HG03039 (cell line): Measurements from ENCODE around the gene WWOX.

Experiments used
- ATAC-seq: cut with Tn5 transposase; IDR thresholded peaks from one replicate; pipeline ENCODE4 v1.9.1; 2021; ENCODE audit warnings: mild to moderate bottlenecking, moderate library complexity; ENCODE audit not compliant: unreplicated experiment

WWOX gene

GRCh38 chr16:78455861-78456260 is 356.4 kb downstream of the WWOX start:
- ATAC-seq, result no peak

GRCh38 chr16:78458588-78458987 is 359.1 kb downstream of the WWOX start:
- no peak for ATAC-seq

GRCh38 chr16:78460428-78460827 is 361.0 kb downstream of the WWOX start:
- ATAC-seq, result no peak

GRCh38 chr16:78461087-78461486 is 361.6 kb downstream of the WWOX start:
- no peak for ATAC-seq

GRCh38 chr16:78461496-78462287 is 362.2 kb downstream of the WWOX start:
- ATAC-seq, result no peak

GRCh38 chr16:78462288-78463208 is 363.1 kb downstream of the WWOX start:
- ATAC-seq, result no peak

- no peak for ATAC-seq
Measured at GRCh38 chr16:78463591-78463990, 364.1 kb downstream of the WWOX start.

- no peak for ATAC-seq
Measured at GRCh38 chr16:78464833-78465232, 365.4 kb downstream of the WWOX start.

GRCh38 chr16:78465730-78466129 is 366.3 kb downstream of the WWOX start:
- ATAC-seq, result no peak

GRCh38 chr16:78469787-78470186 is 370.3 kb downstream of the WWOX start:
- ATAC-seq, result no peak

- ATAC-seq, result no peak
Measured at GRCh38 chr16:78473031-78473699, 373.7 kb downstream of the WWOX start.

GRCh38 chr16:78474762-78475161 is 375.3 kb downstream of the WWOX start:
- peak; percentile 81 for ATAC-seq

GRCh38 chr16:78476615-78477014 is 377.2 kb downstream of the WWOX start:
- no peak for ATAC-seq

- ATAC-seq, result no peak
Measured at GRCh38 chr16:78478267-78478861, 378.9 kb downstream of the WWOX start.

GRCh38 chr16:78479723-78480122 is 380.3 kb downstream of the WWOX start:
- no peak for ATAC-seq

GRCh38 chr16:78480588-78480987 is 381.1 kb downstream of the WWOX start:
- no peak for ATAC-seq

GRCh38 chr16:78483124-78483992 is 383.9 kb downstream of the WWOX start:
- no peak for ATAC-seq

GRCh38 chr16:78484509-78485058 is 385.1 kb downstream of the WWOX start:
- no peak for ATAC-seq

- ATAC-seq, result no peak
Measured at GRCh38 chr16:78485188-78485916, 385.9 kb downstream of the WWOX start.
